IMR-90 (cell line): ENCODE data around the gene RERE. TPM values are rescaled to one million over a fixed set of nuclear protein-coding genes. Genes with fewer than 3 reads are reported as not detected.

Source experiments
- ATAC-seq: fragments of 200-7000 bp; cut with Tn5 transposase; 2 replicates; pipeline ENCODE4 v1.9.1; 2020; ENCODE audit warnings: low read depth, mild to moderate bottlenecking, moderate library complexity
- BruUV-seq: library from RNA; stranded (reverse); fragments of 400-500 nt; replicated peaks from 2 replicates; lab custom pipeline; 2021; lab: Mats Ljungman, UMichigan
- CTCF ChIA-PET: fragments of 300-600 bp; formaldehyde crosslinking; extraction: SDS; loops from one replicate; lab custom pipeline; 2021; ENCODE audit warnings: antibody characterized with exemption; lab: Yijun Ruan, JAX
- POLR2A ChIA-PET: fragments of 300-600 bp; sonication (Branson Sonifier 250); formaldehyde crosslinking; loops from one replicate; lab custom pipeline; 2022; ENCODE audit warnings: antibody characterized with exemption; ENCODE audit not compliant: unreplicated experiment; lab: Charles Lee
- DNase-seq: peaks from one replicate; pipeline ENCODE4 v3.0.0; 2013
- H2AFZ ChIP-seq: replicated peaks from 2 replicates; pipeline ENCODE3; 2013; ENCODE audit warnings: low read length, mild to moderate bottlenecking; ENCODE audit not compliant: poor library complexity
- H2AK5ac ChIP-seq: 2 replicates; pipeline ENCODE4 v1.6.1; 2013; ENCODE audit warnings: low read depth, low read length, inconsistent platforms
- H2AK9ac ChIP-seq: replicated peaks from 2 replicates; pipeline ENCODE3; 2013; ENCODE audit warnings: mild to moderate bottlenecking, low read depth, low read length, moderate library complexity; ENCODE audit not compliant: poor library complexity
- H2BK120ac ChIP-seq: 2 replicates; pipeline ENCODE4 v1.6.1; 2013; ENCODE audit warnings: low read depth, low read length, inconsistent platforms
- H2BK15ac ChIP-seq: 3 replicates; pipeline ENCODE4 v1.6.1; 2013; ENCODE audit warnings: low read depth, low read length, inconsistent platforms
- H2BK20ac ChIP-seq: 2 replicates; pipeline ENCODE4 v1.6.1; 2013; ENCODE audit warnings: low read depth, mild to moderate bottlenecking, inconsistent platforms, low read length, moderate library complexity
- H2BK5ac ChIP-seq: 2 replicates; pipeline ENCODE4 v1.6.1; 2013; ENCODE audit warnings: mild to moderate bottlenecking, low read depth, low read length, inconsistent platforms; ENCODE audit not compliant: poor library complexity, severe bottlenecking
- H3K14ac ChIP-seq: replicated peaks from 2 replicates; pipeline ENCODE4 v1.6.1; 2013; ENCODE audit warnings: low read depth, low read length, inconsistent platforms
- H3K18ac ChIP-seq: 2 replicates; pipeline ENCODE4 v1.6.1; 2013; ENCODE audit warnings: low read depth, low read length, control low read depth
- H3K23ac ChIP-seq: 2 replicates; pipeline ENCODE4 v1.6.1; 2013; ENCODE audit warnings: low read depth, low read length, inconsistent platforms
- H3K27ac ChIP-seq: 2 replicates; pipeline ENCODE4 v1.5.1; 2013; ENCODE audit warnings: mild to moderate bottlenecking, control low read depth, low read length; ENCODE audit not compliant: insufficient read depth
- H3K27me3 ChIP-seq: 2 replicates; pipeline ENCODE4 v1.6.1; 2013; ENCODE audit warnings: low read length; ENCODE audit not compliant: control insufficient read depth, insufficient read depth
- H3K36me3 ChIP-seq: 2 replicates; pipeline ENCODE4 v1.6.1; 2013; ENCODE audit warnings: low read length, mixed read lengths; ENCODE audit not compliant: control insufficient read depth, insufficient read depth
- H3K4ac ChIP-seq: 2 replicates; pipeline ENCODE4 v1.6.1; 2013; ENCODE audit warnings: low read depth, low read length, inconsistent platforms
- H3K4me1 ChIP-seq: 2 replicates; pipeline ENCODE4 v1.6.1; 2013; ENCODE audit warnings: low read length, mixed read lengths; ENCODE audit not compliant: control insufficient read depth, insufficient read depth
- H3K4me2 ChIP-seq: 2 replicates; pipeline ENCODE4 v1.6.1; 2013; ENCODE audit warnings: low read depth, mild to moderate bottlenecking, control low read depth, low read length, moderate library complexity
- H3K4me3 ChIP-seq: 2 replicates; pipeline ENCODE4 v1.5.1; 2013; ENCODE audit warnings: low read depth, mild to moderate bottlenecking, control low read depth, low read length, moderate library complexity; ENCODE audit not compliant: insufficient read depth
- H3K56ac ChIP-seq: 2 replicates; pipeline ENCODE4 v1.6.1; 2013; ENCODE audit warnings: low read length, inconsistent platforms; ENCODE audit not compliant: insufficient read depth; ENCODE audit errors: extremely low read depth
- H3K79me1 ChIP-seq, 2 experiments: 2 replicates each; pipeline ENCODE4 v1.6.1; 2013; ENCODE audit warnings: low read length in 2 of 2, inconsistent platforms in 1 of 2, low read depth in 1 of 2
- H3K9ac ChIP-seq: 2 replicates; pipeline ENCODE4 v1.6.1; 2013; ENCODE audit warnings: low read depth, low read length, control low read depth
- H3K9me1 ChIP-seq: 2 replicates; pipeline ENCODE4 v1.6.1; 2013; ENCODE audit warnings: low read length, inconsistent platforms; ENCODE audit not compliant: insufficient read depth
- H3K9me3 ChIP-seq: 2 replicates; pipeline ENCODE4 v1.6.1; 2013; ENCODE audit warnings: low read length; ENCODE audit not compliant: control insufficient read depth, insufficient read depth
- H4K20me1 ChIP-seq: 2 replicates; pipeline ENCODE4 v1.6.1; 2013; ENCODE audit warnings: low read length, inconsistent platforms; ENCODE audit not compliant: insufficient read depth
- H4K5ac ChIP-seq: 2 replicates; pipeline ENCODE4 v1.6.1; 2013; ENCODE audit warnings: mild to moderate bottlenecking, low read depth, low read length, control low read depth
- H4K8ac ChIP-seq, 2 experiments: 2 replicates each; pipeline ENCODE4 v1.6.1; 2013; ENCODE audit warnings: low read depth in 2 of 2, low read length in 2 of 2, control low read depth in 1 of 2, inconsistent platforms in 1 of 2
- H4K91ac ChIP-seq: 2 replicates; pipeline ENCODE4 v1.6.1; 2013; ENCODE audit warnings: low read depth, low read length, inconsistent platforms; ENCODE audit not compliant: insufficient read depth
- BHLHE40 ChIP-seq: fragments of 150-350 bp; IDR thresholded peaks from 2 replicates; pipeline ENCODE4 v1.6.1; 2016; ENCODE audit warnings: mild to moderate bottlenecking, low read depth, low read length
- CHD1 ChIP-seq: IDR thresholded peaks from 2 replicates; pipeline ENCODE4 v1.6.1; 2012; ENCODE audit warnings: low read depth, low read length, improper control_type of control experiment
- CTCF ChIP-seq: conservative IDR thresholded peaks from 2 replicates; pipeline ENCODE4 v1.5.1; 2012; ENCODE audit warnings: mild to moderate bottlenecking, low read depth, low read length, improper control_type of control experiment
- ELK1 ChIP-seq: fragments of 150-350 bp; IDR thresholded peaks from 2 replicates; pipeline ENCODE4 v1.6.1; 2016; ENCODE audit warnings: low read depth, mild to moderate bottlenecking, low read length, moderate library complexity, borderline replicate concordance
- FOS ChIP-seq: fragments of 150-350 bp; IDR thresholded peaks from 2 replicates; pipeline ENCODE4 v1.6.1; 2016; ENCODE audit warnings: low read depth, low read length
- MAFK ChIP-seq: IDR thresholded peaks from 2 replicates; pipeline ENCODE4 v1.6.1; 2012; ENCODE audit warnings: low read depth, low read length, improper control_type of control experiment
- MXI1 ChIP-seq: IDR thresholded peaks from 2 replicates; pipeline ENCODE4 v1.6.1; 2012; ENCODE audit warnings: low read depth, mild to moderate bottlenecking, low read length, moderate library complexity, borderline replicate concordance
- NFE2L2 ChIP-seq: fragments of 150-350 bp; IDR thresholded peaks from 2 replicates; pipeline ENCODE4 v1.6.1; 2016; ENCODE audit warnings: low read depth, mild to moderate bottlenecking, low read length
- POLR2A ChIP-seq: IDR thresholded peaks from 2 replicates; pipeline ENCODE4 v1.6.1; 2012; ENCODE audit warnings: mild to moderate bottlenecking, low read depth, low read length
- RAD21 ChIP-seq: IDR thresholded peaks from 2 replicates; pipeline ENCODE4 v1.6.1; 2012; ENCODE audit warnings: low read length, improper control_type of control experiment
- RCOR1 ChIP-seq: IDR thresholded peaks from 2 replicates; pipeline ENCODE4 v1.6.1; 2012; ENCODE audit warnings: mild to moderate bottlenecking, low read length, improper control_type of control experiment; ENCODE audit not compliant: insufficient replicate concordance
- RFX5 ChIP-seq: IDR thresholded peaks from 2 replicates; pipeline ENCODE4 v1.8.0; 2012; ENCODE audit warnings: low read depth, mild to moderate bottlenecking, low read length, moderate library complexity
- SMC3 ChIP-seq: fragments of 150-350 bp; IDR thresholded peaks from 2 replicates; pipeline ENCODE4 v1.6.1; 2016; ENCODE audit warnings: low read depth, mild to moderate bottlenecking, antibody characterized with exemption, low read length, moderate library complexity
- USF2 ChIP-seq: fragments of 150-350 bp; IDR thresholded peaks from 2 replicates; pipeline ENCODE4 v1.6.1; 2017; ENCODE audit warnings: mild to moderate bottlenecking, antibody characterized with exemption, low read length, low read depth
- WGBS, 2 experiments: methylation state at CpG; one replicate each; pipeline versions ENCODE4 v1.1.5 to v1.1.7; 2013; ENCODE audit warnings: missing lambda C conversion rate in 2 of 2; ENCODE audit not compliant: insufficient read length in 1 of 2; ENCODE audit errors: extremely low coverage in 2 of 2; 5-methylcytosine and 5-hydroxymethylcytosine counted together
- dilution Hi-C: fragments of 300-500 bp; cut with HindIII; formaldehyde crosslinking; loops from one replicate; pipeline ENCODE4 v1.14.3; 2018; ENCODE audit warnings: low sequenced_read_pairs; ENCODE audit not compliant: unreplicated experiment
- in situ Hi-C: fragments of 300-500 bp; cut with MboI; formaldehyde crosslinking; loops from 3 replicates; pipeline ENCODE4 v1.14.3; 2019; ENCODE audit warnings: low sequenced_read_pairs, inconsistent platforms, mixed read lengths
- intact Hi-C: fragments of 100-400 bp; cut with micrococcal nuclease; formaldehyde crosslinking; loops from 2 replicates; pipeline ENCODE4 v1.10.0; 2022
- polyA plus RNA-seq, 3 experiments: library from polyadenylated mRNA; depleted of rRNA; stranded (reverse); fragments of >200 nt; gene quantifications; 2 replicates each; pipeline ENCODE4 v1.2.3, GENCODE V29; 2012; ENCODE audit warnings: low replicate concordance in 1 of 3
- total RNA-seq: library from RNA; depleted of rRNA; stranded (reverse); fragments of >200 nt; gene quantifications from 2 replicates; pipeline ENCODE4 v1.2.3, GENCODE V29; 2012

The RERE gene
- total and polyA plus RNA-seq, 2 of the 4 experiments (the other 2 are of a cell fraction), result 11.5 to 25.1 TPM

GRCh38 chr1:8460132-8460544, 357.3 kb downstream of the RERE start:
- Histone ChIP-seq H3K9me1 (peaks cover 35% of the 10 kb centered on the region), H2BK20ac (peak overlapping the region; percentile 37; the same call in 1 of the 2 replicates), H3K18ac (peak overlapping the region; percentile 41), H3K14ac (peak overlapping the region; percentile 6; the same call in 1 of the 2 replicates), H3K4me3 (no peak overlapping the region), H3K27me3 (no peaks in the 10 kb centered on the region), H3K27ac (peak overlapping the region; percentile 45; the same call in 1 of the 2 replicates), H4K8ac (peak overlapping the region in 1 of 2 experiments; percentile 9; a peak in 1 of 4 replicates), H2AK9ac (no peak overlapping the region), H4K5ac (peak overlapping the region; percentile 34; the same call in 1 of the 2 replicates), H2BK5ac (no peak overlapping the region), H3K56ac (no peak overlapping the region), H4K20me1 (peaks cover 15% of the 10 kb centered on the region), H3K79me1 (peaks cover 41 to 76% of the 10 kb centered on the region in 2 experiments), H2BK120ac (peak overlapping the region; percentile 7; the same call in 1 of the 2 replicates), H4K91ac (peak overlapping the region; percentile 43; the same call in 1 of the 2 replicates), H3K23ac (0 out of 2 replicates have a peak overlapping the region, but pooled peaks have one; percentile 49), H3K4me1 (peaks cover 42% of the 10 kb centered on the region), H3K4me2 (peak overlapping the region; percentile 27), H2AK5ac (no peak overlapping the region), H3K4ac (peak overlapping the region; percentile 41; the same call in 1 of the 2 replicates), H2AFZ (no peak overlapping the region), H2BK15ac (no peak overlapping the region), H3K9ac (no peak overlapping the region), H3K36me3 (no peaks in the 10 kb centered on the region; the same call in 1 of the 2 replicates), H3K9me3 (no peaks in the 10 kb centered on the region)
- no CpG with 5 or more reads among the region's 4 CpGs for WGBS, 2 experiments
- POLR2A ChIA-PET, result no interaction called here
- no peak for DNase-seq
- dilution Hi-C loops, result no loop called here
- CTCF ChIA-PET, result interaction anchor here (0.6 kb wide), 1 partner anchor 101 kb away, joined by 3 read pairs; no protein-coding TSS in a partner anchor
- in situ Hi-C loops, result no loop called here
- intact Hi-C loops, result loop anchor here (10.0 kb wide), 2 partner anchors 355 to 395 kb away; partner anchors contain the start of gene RERE
- no peak for ATAC-seq
- TF ChIP-seq RAD21, result no peak
- no peak for TF ChIP-seq CHD1
- no peak for TF ChIP-seq MXI1
- TF ChIP-seq RFX5, result no peak
- no peak for TF ChIP-seq MAFK
- no peak for TF ChIP-seq CTCF
- TF ChIP-seq SMC3, result no peak
- TF ChIP-seq FOS, result no peak
- TF ChIP-seq NFE2L2, result no peak
- TF ChIP-seq ELK1, result no peak
- no peak for TF ChIP-seq USF2
- no peak for TF ChIP-seq BHLHE40
- TF ChIP-seq POLR2A, result no peak
- no peak for TF ChIP-seq RCOR1
- BruUV-seq, result no TSS peak
